ENCODE data around the gene DMBT1. TPM values are rescaled to one million over a fixed set of nuclear protein-coding genes. Genes with fewer than 3 reads are reported as not detected.

The DMBT1 gene
- total RNA-seq, 2 donors from 2014 or later, result 0.14 TPM; not detected in 1

DNA sequence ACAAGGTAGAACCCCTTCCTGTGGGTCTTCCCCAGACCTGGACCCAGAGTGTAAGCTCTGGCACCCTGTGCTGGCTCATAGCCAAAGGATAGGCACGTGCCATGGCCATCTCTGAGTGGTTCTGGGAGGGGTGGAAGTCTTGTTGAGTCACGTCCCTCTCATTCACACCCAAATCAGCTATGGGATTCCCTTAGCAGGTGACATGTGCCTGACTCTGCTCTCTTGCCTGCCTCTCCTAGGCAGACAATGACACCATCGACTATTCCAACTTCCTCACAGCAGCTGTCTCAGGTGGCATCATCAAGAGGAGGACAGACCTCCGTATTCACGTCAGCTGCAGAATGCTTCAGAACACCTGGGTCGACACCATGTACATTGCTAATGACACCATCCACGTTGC is 79.2 kb downstream of the DMBT1 start:
- Histone ChIP-seq H3K27me3 (replicated peaks; ENCODE audit: insufficient read depth) (no peaks in the 10 kb centered on the region), H3K4me1 (ENCODE audit: control insufficient read depth in 1 of 2, low read depth in 2 of 2) (no peaks in the 10 kb centered on the region), H3K4me3 (no peak overlapping the region), H3K36me3 (no peaks in the 10 kb centered on the region), H3K9me3 (no peaks in the 10 kb centered on the region), H3K27ac (no peak overlapping the region)
- TF ChIP-seq, protein P1, sequence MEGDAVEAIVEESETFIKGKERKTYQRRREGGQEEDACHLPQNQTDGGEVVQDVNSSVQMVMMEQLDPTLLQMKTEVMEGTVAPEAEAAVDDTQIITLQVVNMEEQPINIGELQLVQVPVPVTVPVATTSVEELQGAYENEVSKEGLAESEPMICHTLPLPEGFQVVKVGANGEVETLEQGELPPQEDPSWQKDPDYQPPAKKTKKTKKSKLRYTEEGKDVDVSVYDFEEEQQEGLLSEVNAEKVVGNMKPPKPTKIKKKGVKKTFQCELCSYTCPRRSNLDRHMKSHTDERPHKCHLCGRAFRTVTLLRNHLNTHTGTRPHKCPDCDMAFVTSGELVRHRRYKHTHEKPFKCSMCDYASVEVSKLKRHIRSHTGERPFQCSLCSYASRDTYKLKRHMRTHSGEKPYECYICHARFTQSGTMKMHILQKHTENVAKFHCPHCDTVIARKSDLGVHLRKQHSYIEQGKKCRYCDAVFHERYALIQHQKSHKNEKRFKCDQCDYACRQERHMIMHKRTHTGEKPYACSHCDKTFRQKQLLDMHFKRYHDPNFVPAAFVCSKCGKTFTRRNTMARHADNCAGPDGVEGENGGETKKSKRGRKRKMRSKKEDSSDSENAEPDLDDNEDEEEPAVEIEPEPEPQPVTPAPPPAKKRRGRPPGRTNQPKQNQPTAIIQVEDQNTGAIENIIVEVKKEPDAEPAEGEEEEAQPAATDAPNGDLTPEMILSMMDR (IDR thresholded peaks at IDR 0.05), result no peak
- DNase-seq (ENCODE audit: low spot score) (no peak), ATAC-seq (ENCODE audit: insufficient number of reproducible peaks, low FRiP score, low read depth) (no peak)

DNA sequence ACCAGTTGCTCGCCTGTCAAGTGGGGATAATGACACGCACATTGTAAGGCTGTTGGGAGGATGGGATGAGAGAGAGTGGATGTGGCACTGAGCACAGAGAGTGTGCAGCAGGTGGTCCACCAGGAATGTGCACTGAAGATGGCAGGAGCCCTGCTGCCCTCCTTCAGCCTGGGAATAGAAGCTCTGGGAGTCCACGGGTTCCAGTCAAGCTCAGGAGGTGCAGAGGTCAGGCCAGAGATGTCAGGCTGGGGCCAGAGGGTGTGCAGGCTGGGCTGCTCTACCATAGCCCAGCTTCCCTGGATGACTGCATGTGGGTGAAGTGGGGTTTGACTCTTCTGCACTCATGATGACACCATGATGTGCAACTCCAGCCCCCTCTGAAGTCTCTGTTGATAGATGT is 80.4 kb downstream of the DMBT1 start:
- no peaks in the 10 kb centered on the region for H3K4me1 ChIP-seq (ENCODE audit: control insufficient read depth in 1 of 2, low read depth in 2 of 2)
- no peaks in the 10 kb centered on the region for H3K27me3 ChIP-seq (replicated peaks; ENCODE audit: insufficient read depth)
- DNase-seq (ENCODE audit: low spot score) (no peak), ATAC-seq (ENCODE audit: insufficient number of reproducible peaks, low FRiP score, low read depth) (no peak)
- no peak overlapping the region for H3K4me3 ChIP-seq
- no peak overlapping the region for H3K27ac ChIP-seq
- H3K36me3 ChIP-seq, result no peaks in the 10 kb centered on the region
- H3K9me3 ChIP-seq, result no peaks in the 10 kb centered on the region
- TF ChIP-seq, protein P1 (IDR thresholded peaks at IDR 0.05), result no peak

DNA sequence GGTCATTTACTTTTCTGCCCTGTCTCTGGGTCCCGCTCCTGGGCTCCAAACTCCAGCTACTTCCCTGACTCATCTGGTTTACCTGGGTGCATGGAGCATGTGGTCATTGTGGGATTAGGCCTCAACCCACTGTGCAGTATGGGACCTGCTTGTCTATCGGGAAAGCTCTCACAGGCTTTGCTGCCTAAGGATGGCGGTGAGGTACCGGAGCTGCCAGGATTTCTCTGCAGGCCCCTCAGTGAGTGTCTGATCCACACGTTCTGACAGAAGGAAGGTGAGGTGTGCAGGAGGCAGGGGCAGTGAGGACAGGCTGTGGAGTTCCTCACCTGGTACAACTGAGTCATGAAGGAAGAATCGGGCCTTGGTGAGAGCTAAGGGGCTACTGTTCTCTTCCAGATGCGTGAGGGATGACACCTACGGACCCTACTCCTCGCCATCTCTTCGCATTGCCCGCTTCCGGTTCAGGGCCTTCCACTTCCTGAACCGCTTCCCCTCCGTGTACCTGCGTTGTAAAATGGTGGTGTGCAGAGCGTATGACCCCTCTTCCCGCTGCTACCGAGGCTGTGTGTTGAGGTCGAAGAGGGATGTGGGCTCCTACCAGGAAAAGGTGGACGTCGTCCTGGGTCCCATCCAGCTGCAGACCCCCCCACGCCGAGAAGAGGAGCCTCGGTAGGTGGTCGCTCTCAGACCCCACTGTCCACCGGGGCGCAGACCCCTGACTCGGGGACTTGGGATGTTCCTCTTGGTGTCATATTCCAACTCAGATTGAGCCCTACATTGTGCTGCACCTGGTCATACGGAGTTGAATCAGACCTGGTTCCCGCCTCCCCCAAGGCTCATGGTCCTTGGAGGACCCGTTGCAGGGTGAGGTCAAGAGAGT is 82.4 kb downstream of the DMBT1 start:
- ATAC-seq (ENCODE audit: insufficient number of reproducible peaks, low FRiP score, low read depth) (no peak), DNase-seq (ENCODE audit: low spot score) (no peak)
- H3K27ac ChIP-seq, result no peak overlapping the region
- H3K4me1 ChIP-seq (ENCODE audit: control insufficient read depth in 1 of 2, low read depth in 2 of 2), result no peaks in the 10 kb centered on the region
- no peak overlapping the region for H3K4me3 ChIP-seq
- H3K36me3 ChIP-seq, result no peaks in the 10 kb centered on the region
- H3K27me3 ChIP-seq (replicated peaks; ENCODE audit: insufficient read depth), result no peaks in the 10 kb centered on the region
- H3K9me3 ChIP-seq, result no peaks in the 10 kb centered on the region
- TF ChIP-seq, protein P1 (IDR thresholded peaks at IDR 0.05), result no peak

DNA sequence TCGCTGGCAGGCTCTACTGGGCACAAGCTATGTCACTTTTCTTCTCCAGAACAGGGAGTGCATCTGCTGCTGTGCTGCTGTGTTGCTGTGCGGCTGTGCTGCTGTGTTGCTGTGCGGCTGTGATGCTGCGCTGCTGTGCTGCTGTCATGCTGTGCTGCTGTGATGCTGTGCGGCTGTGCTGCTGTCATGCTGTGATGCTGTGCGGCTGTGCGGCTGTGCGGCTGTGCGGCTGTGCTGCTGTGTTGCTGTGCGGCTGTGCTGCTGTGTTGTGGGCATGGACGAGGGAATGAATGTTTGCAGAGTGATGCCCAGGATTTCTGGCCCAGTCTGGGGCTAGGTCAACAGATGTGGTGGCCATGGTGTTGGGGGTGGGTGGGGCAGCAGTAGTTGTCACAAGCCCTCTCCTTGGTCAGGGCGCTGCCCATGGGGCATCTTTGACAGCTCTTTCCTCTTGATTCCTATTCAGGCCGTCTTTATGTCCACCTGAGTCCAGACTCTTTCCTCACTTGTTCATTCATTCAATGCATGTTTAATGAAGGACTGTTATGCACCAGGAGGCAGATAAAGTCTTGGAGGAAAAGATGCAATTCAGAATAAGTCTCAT is 83.5 kb downstream of the DMBT1 start:
- no peaks in the 10 kb centered on the region for H3K4me1 ChIP-seq (ENCODE audit: control insufficient read depth in 1 of 2, low read depth in 2 of 2)
- no peaks in the 10 kb centered on the region for H3K36me3 ChIP-seq
- H3K27ac ChIP-seq, result no peak overlapping the region
- no peak for DNase-seq (ENCODE audit: low spot score)
- no peaks in the 10 kb centered on the region for H3K27me3 ChIP-seq (replicated peaks; ENCODE audit: insufficient read depth)
- ATAC-seq (ENCODE audit: insufficient number of reproducible peaks, low FRiP score, low read depth), result no peak
- TF ChIP-seq, protein P1 (IDR thresholded peaks at IDR 0.05), result no peak
- no peak overlapping the region for H3K4me3 ChIP-seq
- no peaks in the 10 kb centered on the region for H3K9me3 ChIP-seq

DNA sequence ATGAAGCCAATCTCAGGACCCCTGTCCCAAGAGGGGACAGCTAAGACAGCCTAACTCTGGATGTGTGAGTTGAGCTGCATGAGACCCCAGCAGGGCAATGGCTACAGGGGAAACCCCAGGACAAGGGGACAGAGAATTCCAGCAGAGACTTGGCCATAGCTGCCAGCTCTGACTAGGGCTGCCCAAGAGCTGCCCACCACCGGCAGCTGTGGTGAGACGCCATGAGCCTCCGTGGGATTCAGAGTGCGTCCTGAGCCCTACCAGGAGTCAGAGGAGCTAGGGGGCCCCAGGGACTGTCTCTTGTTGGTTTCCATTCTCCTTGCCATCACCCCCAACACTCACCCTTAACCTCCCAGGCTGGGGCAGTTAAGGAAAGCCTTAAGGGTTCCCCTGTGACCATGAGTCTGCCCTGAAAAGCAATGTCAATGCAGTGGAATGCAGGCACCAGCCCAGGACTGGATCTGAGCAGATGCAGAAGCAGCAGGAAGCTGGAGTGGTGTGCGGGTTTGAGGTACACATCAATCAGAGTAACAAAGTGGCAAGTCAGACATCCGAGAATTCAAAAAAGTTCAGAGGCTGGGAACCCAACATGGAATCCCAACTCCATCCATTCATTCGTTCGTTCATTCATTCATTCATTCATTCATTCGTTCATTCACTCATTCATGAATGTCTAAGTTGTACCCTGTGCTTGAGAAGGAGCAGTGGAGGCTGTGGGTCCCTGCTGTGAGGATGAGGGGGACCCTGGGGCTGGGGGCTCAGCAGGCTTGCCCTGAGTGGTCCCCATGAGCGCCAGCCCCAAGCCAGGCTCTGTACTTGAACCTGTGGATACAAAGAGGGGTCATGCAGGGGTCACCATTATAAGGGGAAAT is 86.2 kb downstream of the DMBT1 start:
- H3K27me3 ChIP-seq (replicated peaks; ENCODE audit: insufficient read depth), result no peaks in the 10 kb centered on the region
- no peak overlapping the region for H3K4me3 ChIP-seq
- H3K9me3 ChIP-seq, result no peaks in the 10 kb centered on the region
- TF ChIP-seq, protein P1 (IDR thresholded peaks at IDR 0.05), result no peak
- no peak for DNase-seq (ENCODE audit: low spot score)
- no peaks in the 10 kb centered on the region for H3K36me3 ChIP-seq
- no peak overlapping the region for H3K27ac ChIP-seq
- H3K4me1 ChIP-seq (ENCODE audit: control insufficient read depth in 1 of 2, low read depth in 2 of 2), result no peaks in the 10 kb centered on the region
- no peak for ATAC-seq (ENCODE audit: insufficient number of reproducible peaks, low FRiP score, low read depth)
